HepG2 (cell line): Measurements from ENCODE around the gene COPS4. TPM values are rescaled to one million over a fixed set of nuclear protein-coding genes. Genes with fewer than 3 reads are reported as not detected.
A peak's percentile ranks its signal among the peaks of the same experiment; 100 is the strongest.

Source experiments
- DPF2 ChIP-seq: sonication (generic); formaldehyde crosslinking; IDR thresholded peaks from 2 replicates; pipeline ENCODE4 v1.4.0; 2020; ENCODE audit warnings: mild to moderate bottlenecking, low read depth, missing genetic modification reagents, borderline replicate concordance
- FUBP1 ChIP-seq: sonication (generic); formaldehyde crosslinking; IDR thresholded peaks from 2 replicates; pipeline ENCODE4 v1.5.1; 2020; ENCODE audit warnings: missing genetic modification reagents, mild to moderate bottlenecking, borderline replicate concordance
- GFI1 ChIP-seq: sonication (generic); formaldehyde crosslinking; IDR thresholded peaks from 2 replicates; pipeline ENCODE4 v1.5.0; 2020; ENCODE audit warnings: missing genetic modification reagents, mild to moderate bottlenecking, borderline replicate concordance
- HMGA1 ChIP-seq: sonication (generic); formaldehyde crosslinking; conservative IDR thresholded peaks from 2 replicates; pipeline ENCODE4 v1.4.0; 2020; ENCODE audit warnings: missing genetic modification reagents
- HOXA3 ChIP-seq: sonication (generic); formaldehyde crosslinking; IDR thresholded peaks from 2 replicates; pipeline ENCODE4 v1.5.0; 2020; ENCODE audit warnings: missing genetic modification reagents
- NFE2L2 ChIP-seq: fragments of 150-350 bp; IDR thresholded peaks from 2 replicates; pipeline ENCODE4 v1.6.1; 2014; ENCODE audit warnings: low read length
- PHB2 ChIP-seq: fragments of 450-650 bp; IDR thresholded peaks from 2 replicates; pipeline ENCODE4 v1.6.1; 2018; ENCODE audit not compliant: partially characterized antibody
- POGK ChIP-seq: sonication (generic); formaldehyde crosslinking; conservative IDR thresholded peaks from 2 replicates; pipeline ENCODE4 v1.8.0; 2022; ENCODE audit warnings: mild to moderate bottlenecking, moderate library complexity, missing genetic modification reagents
- PTBP1 ChIP-seq: fragments of 200-400 bp; formaldehyde crosslinking; IDR thresholded peaks from 2 replicates; pipeline ENCODE4 v1.6.1; 2018; ENCODE audit warnings: low read length, low read depth; ENCODE audit not compliant: poor library complexity, severe bottlenecking
- REPIN1 ChIP-seq: sonication (generic); formaldehyde crosslinking; IDR thresholded peaks from 2 replicates; pipeline ENCODE4 v1.8.0; 2022; ENCODE audit warnings: missing genetic modification reagents, low read depth, mild to moderate bottlenecking, borderline replicate concordance
- SRF ChIP-seq: IDR thresholded peaks from 2 replicates; pipeline ENCODE4 v1.6.1; 2011; ENCODE audit warnings: mild to moderate bottlenecking, low read depth, low read length, moderate library complexity
- TCF12 ChIP-seq, 2 experiments: fragments of 450-650 bp in 1 of 2; sonication (generic) in 1 of 2; formaldehyde crosslinking in 1 of 2; IDR thresholded peaks; 2 replicates each; pipeline versions ENCODE4 v1.6.1 to v1.8.0; 2017 to 2022; ENCODE audit warnings: antibody characterized with exemption in 1 of 2, mild to moderate bottlenecking in 1 of 2, missing genetic modification reagents in 1 of 2, moderate library complexity in 1 of 2
- TRAFD1 ChIP-seq: sonication (generic); formaldehyde crosslinking; IDR thresholded peaks from 2 replicates; pipeline ENCODE4 v1.5.1; 2020; ENCODE audit warnings: missing genetic modification reagents, mild to moderate bottlenecking, borderline replicate concordance
- ZNF253 ChIP-seq: sonication (generic); formaldehyde crosslinking; IDR thresholded peaks from 2 replicates; pipeline ENCODE4 v1.8.0; 2022; ENCODE audit warnings: mild to moderate bottlenecking, missing genetic modification reagents, borderline replicate concordance
- ZNF639 ChIP-seq: conservative IDR thresholded peaks from 2 replicates; pipeline ENCODE4 v1.6.1; 2018; ENCODE audit warnings: missing genetic modification reagents
- ZNF7 ChIP-seq: IDR thresholded peaks from 2 replicates; pipeline ENCODE4 v1.6.1; 2016; ENCODE audit warnings: missing biosample characterization, missing genetic modification reagents
- ZNF710 ChIP-seq: sonication (generic); formaldehyde crosslinking; IDR thresholded peaks from 2 replicates; pipeline ENCODE4 v1.5.0; 2020; ENCODE audit warnings: mild to moderate bottlenecking, missing genetic modification reagents, borderline replicate concordance
- ZNF749 ChIP-seq: sonication (generic); formaldehyde crosslinking; IDR thresholded peaks from 2 replicates; pipeline ENCODE4 v1.8.0; 2022; ENCODE audit warnings: mild to moderate bottlenecking, missing genetic modification reagents, moderate library complexity, borderline replicate concordance
- polyA plus RNA-seq, 8 experiments: library from polyadenylated mRNA; depleted of rRNA in 3 of 8; stranded (reverse) in 7 of 8; unstranded in 1 of 8; fragments of >200 nt; fragmentation: Illumina TruSeq in 4 of 8; extraction: Trizol in 4 of 8; gene quantifications; 2 replicates each; pipeline versions ENCODE4 v1.2.1 to v1.2.3, GENCODE V29; 2011 to 2016; ENCODE audit warnings: low read depth in 4 of 8, missing spikeins in 1 of 8, mixed read lengths in 1 of 8; ENCODE audit not compliant: insufficient read depth in 1 of 8
- total RNA-seq, 5 experiments: library from RNA; depleted of rRNA; stranded (reverse); fragments of >200 nt; fragmentation: Illumina TruSeq; extraction: Trizol; gene quantifications; 2 replicates each; pipeline ENCODE4 v1.2.3, GENCODE V29; 2016; ENCODE audit warnings: low read depth in 1 of 5
- TF ChIP-seq, protein P1 (sequence below): sonication (generic); formaldehyde crosslinking; IDR thresholded peaks from 2 replicates; pipeline ENCODE4 v1.5.1; 2020; ENCODE audit warnings: mild to moderate bottlenecking, missing genetic modification reagents, borderline replicate concordance

The COPS4 gene
- total and polyA plus RNA-seq, 2 of the 13 experiments (the other 11 are each of a cell fraction or from before 2014, with no cell fraction given), result 28.8 to 52.5 TPM

GRCh38 chr4:83012200-83012686, 22.7 kb upstream of the COPS4 start (continued):
- TF ChIP-seq PHB2 (no peak), ZNF253 (CRISPR knock-in tag) (no peak), PTBP1 (no peak), NFE2L2 (no peak), ZNF749 (no peak), FUBP1 (CRISPR knock-in tag) (no peak), ZNF710 (no peak), GFI1 (CRISPR knock-in tag) (0 out of 2 replicates have a peak, but pooled peaks have one; percentile 21), POGK (CRISPR knock-in tag) (no peak), ZNF7 (CRISPR knock-in tag) (no peak), DPF2 (CRISPR knock-in tag) (no peak), SRF (no peak), TRAFD1 (CRISPR knock-in tag) (no peak), HOXA3 (CRISPR knock-in tag) (no peak), REPIN1 (CRISPR knock-in tag) (no peak), ZNF639 (no peak), TCF12 (IDR thresholded peaks at IDR 0.05) (no peak), TCF12 (CRISPR knock-in tag; IDR thresholded peaks at IDR 0.05) (no peak), HMGA1 (CRISPR knock-in tag) (no peak)
- TF ChIP-seq, protein P1, sequence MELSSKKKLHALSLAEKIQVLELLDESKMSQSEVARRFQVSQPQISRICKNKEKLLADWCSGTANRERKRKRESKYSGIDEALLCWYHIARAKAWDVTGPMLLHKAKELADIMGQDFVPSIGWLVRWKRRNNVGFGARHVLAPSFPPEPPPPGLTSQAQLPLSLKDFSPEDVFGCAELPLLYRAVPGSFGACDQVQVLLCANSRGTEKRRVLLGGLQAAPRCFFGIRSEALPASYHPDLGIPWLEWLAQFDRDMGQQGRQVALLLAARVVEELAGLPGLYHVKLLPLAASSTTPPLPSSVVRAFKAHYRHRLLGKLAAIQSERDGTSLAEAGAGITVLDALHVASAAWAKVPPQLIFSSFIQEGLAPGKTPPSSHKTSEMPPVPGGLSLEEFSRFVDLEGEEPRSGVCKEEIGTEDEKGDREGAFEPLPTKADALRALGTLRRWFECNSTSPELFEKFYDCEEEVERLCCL, result no peak
